Hepatocyte (in vitro differentiated cells): Measurements from ENCODE around the gene SLC46A2. TPM values are rescaled to one million over a fixed set of nuclear protein-coding genes. Genes with fewer than 3 reads are reported as not detected.

ENCODE experiments used
- DNase-seq: peaks from one replicate; pipeline ENCODE4 v3.0.0-alpha.2; 2016; ENCODE audit warnings: low spot score
- H2AFZ ChIP-seq: fragments of 200-600 bp; sonication (generic); 2 replicates; pipeline ENCODE4 v1.6.0; 2016; ENCODE audit warnings: antibody characterized with exemption, mild to moderate bottlenecking
- H3K27ac ChIP-seq: fragments of 200-600 bp; sonication (generic); 2 replicates; pipeline ENCODE4 v1.5.1; 2016; ENCODE audit warnings: mild to moderate bottlenecking
- H3K27me3 ChIP-seq: fragments of 200-600 bp; sonication (generic); 2 replicates; pipeline ENCODE4 v1.6.1; 2016
- H3K36me3 ChIP-seq: fragments of 200-600 bp; sonication (generic); replicated peaks from 2 replicates; pipeline ENCODE4 v1.5.1; 2016; ENCODE audit warnings: low read depth; ENCODE audit not compliant: insufficient read depth
- H3K4me1 ChIP-seq: fragments of 200-600 bp; sonication (generic); 2 replicates; pipeline ENCODE4 v1.5.1; 2016; ENCODE audit warnings: mild to moderate bottlenecking, moderate library complexity; ENCODE audit not compliant: insufficient read depth
- H3K4me2 ChIP-seq: fragments of 200-600 bp; sonication (generic); 2 replicates; pipeline ENCODE4 v1.6.0; 2016
- H3K4me3 ChIP-seq: fragments of 200-600 bp; sonication (generic); 2 replicates; pipeline ENCODE4 v1.5.1; 2016; ENCODE audit warnings: mild to moderate bottlenecking
- H3K79me2 ChIP-seq: fragments of 200-600 bp; sonication (generic); 2 replicates; pipeline ENCODE4 v1.6.0; 2017; ENCODE audit warnings: mild to moderate bottlenecking
- H3K9me2 ChIP-seq: fragments of 200-600 bp; sonication (generic); replicated peaks from 2 replicates; pipeline ENCODE4 v1.6.0; 2017; ENCODE audit warnings: mild to moderate bottlenecking; ENCODE audit not compliant: insufficient read depth
- H3K9me3 ChIP-seq: fragments of 200-600 bp; sonication (generic); 2 replicates; pipeline ENCODE4 v1.5.1; 2016; ENCODE audit warnings: low read depth, mild to moderate bottlenecking
- H4K20me1 ChIP-seq: fragments of 200-600 bp; sonication (generic); 2 replicates; pipeline ENCODE4 v1.6.0; 2016; ENCODE audit warnings: mild to moderate bottlenecking; ENCODE audit not compliant: insufficient read depth, poor library complexity, severe bottlenecking
- EZH2 ChIP-seq: fragments of 200-600 bp; sonication (generic); IDR thresholded peaks from 2 replicates; pipeline ENCODE4 v1.6.1; 2016; ENCODE audit warnings: antibody characterized with exemption, mild to moderate bottlenecking, borderline replicate concordance
- EZH2phosphoT487 ChIP-seq: fragments of 200-600 bp; sonication (generic); IDR thresholded peaks from one replicate; pipeline ENCODE4 v1.6.1; 2018; ENCODE audit warnings: antibody characterized with exemption, mild to moderate bottlenecking, low read depth, moderate library complexity; ENCODE audit not compliant: unreplicated experiment, severe bottlenecking
- WGBS: methylation state at CpG from one replicate; pipeline ENCODE4 v1.1.6; 2016; ENCODE audit warnings: low lambda C conversion rate; ENCODE audit errors: missing lambda C conversion rate; 5-methylcytosine and 5-hydroxymethylcytosine counted together
- polyA plus RNA-seq: library from polyadenylated mRNA; unstranded; fragments of >200 nt; fragmentation: Nextera tagmentation; extraction: Ambion mirVana; gene quantifications from 2 replicates; pipeline ENCODE4 v1.2.1, GENCODE V29; 2016
- total RNA-seq: library from RNA; depleted of rRNA; stranded (reverse); fragments of >200 nt; gene quantifications from 2 replicates; pipeline ENCODE4 v1.2.3, GENCODE V29; 2014
- TF ChIP-seq, protein P1 (sequence below): fragments of 200-600 bp; sonication (generic); IDR thresholded peaks from 2 replicates; pipeline ENCODE4 v1.5.1; 2016; ENCODE audit warnings: antibody characterized with exemption, mild to moderate bottlenecking; ENCODE audit not compliant: poor library complexity

The SLC46A2 gene
- total and polyA plus RNA-seq, 2 experiments from 2014 or later = not detected

DNA sequence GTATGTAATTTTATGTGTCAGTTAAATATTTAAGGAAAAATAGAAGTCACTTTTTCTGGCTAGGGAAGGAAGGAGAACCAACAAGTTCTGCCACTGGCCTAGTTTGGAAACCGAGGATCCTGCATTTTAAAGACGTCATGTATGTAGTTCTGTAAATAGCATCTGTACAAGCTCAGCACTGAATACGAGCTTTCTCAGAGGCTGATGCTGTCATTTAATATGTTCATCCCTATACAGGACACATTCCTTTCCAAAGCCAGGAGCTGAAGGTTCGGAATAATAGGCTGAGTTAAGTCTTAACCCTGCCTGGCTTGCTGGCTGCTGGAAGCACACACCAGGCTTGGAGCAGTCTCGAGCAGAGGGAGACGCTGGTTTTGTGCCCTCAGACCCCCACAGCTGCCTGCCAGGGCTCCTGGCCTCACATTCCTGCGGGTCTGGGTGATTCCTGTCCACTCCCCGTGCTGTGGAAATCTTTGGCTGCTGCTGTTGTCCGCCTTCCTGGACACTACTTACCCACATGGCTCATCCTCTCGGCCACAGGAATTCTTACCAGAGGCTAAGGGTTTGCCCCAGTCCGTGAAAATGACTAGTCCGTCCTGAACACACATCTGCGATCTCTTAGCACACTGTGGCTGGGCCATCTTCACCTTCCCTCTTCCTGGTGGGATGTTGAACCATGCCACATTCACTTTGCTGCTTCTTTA, 36.6 kb downstream of the SLC46A2 start:
- Histone ChIP-seq H2AFZ (no peak overlapping the region), H3K27ac (no peak overlapping the region), H3K27me3 (no peaks in the 10 kb centered on the region), H3K4me1 (no peaks in the 10 kb centered on the region), H3K36me3 (no peaks in the 10 kb centered on the region), H3K4me2 (no peak overlapping the region), H3K4me3 (no peak overlapping the region), H3K9me2 (no peaks in the 10 kb centered on the region), H3K9me3 (no peaks in the 10 kb centered on the region), H4K20me1 (no peaks in the 10 kb centered on the region), H3K79me2 (no peaks in the 10 kb centered on the region)
- 86% methylated on average over 13 of the region's 13 CpGs for WGBS
- DNase-seq = no peak
- TF ChIP-seq EZH2phosphoT487 = no peak
- TF ChIP-seq EZH2 = no peak
- TF ChIP-seq, protein P1, sequence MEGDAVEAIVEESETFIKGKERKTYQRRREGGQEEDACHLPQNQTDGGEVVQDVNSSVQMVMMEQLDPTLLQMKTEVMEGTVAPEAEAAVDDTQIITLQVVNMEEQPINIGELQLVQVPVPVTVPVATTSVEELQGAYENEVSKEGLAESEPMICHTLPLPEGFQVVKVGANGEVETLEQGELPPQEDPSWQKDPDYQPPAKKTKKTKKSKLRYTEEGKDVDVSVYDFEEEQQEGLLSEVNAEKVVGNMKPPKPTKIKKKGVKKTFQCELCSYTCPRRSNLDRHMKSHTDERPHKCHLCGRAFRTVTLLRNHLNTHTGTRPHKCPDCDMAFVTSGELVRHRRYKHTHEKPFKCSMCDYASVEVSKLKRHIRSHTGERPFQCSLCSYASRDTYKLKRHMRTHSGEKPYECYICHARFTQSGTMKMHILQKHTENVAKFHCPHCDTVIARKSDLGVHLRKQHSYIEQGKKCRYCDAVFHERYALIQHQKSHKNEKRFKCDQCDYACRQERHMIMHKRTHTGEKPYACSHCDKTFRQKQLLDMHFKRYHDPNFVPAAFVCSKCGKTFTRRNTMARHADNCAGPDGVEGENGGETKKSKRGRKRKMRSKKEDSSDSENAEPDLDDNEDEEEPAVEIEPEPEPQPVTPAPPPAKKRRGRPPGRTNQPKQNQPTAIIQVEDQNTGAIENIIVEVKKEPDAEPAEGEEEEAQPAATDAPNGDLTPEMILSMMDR = no peak

DNA sequence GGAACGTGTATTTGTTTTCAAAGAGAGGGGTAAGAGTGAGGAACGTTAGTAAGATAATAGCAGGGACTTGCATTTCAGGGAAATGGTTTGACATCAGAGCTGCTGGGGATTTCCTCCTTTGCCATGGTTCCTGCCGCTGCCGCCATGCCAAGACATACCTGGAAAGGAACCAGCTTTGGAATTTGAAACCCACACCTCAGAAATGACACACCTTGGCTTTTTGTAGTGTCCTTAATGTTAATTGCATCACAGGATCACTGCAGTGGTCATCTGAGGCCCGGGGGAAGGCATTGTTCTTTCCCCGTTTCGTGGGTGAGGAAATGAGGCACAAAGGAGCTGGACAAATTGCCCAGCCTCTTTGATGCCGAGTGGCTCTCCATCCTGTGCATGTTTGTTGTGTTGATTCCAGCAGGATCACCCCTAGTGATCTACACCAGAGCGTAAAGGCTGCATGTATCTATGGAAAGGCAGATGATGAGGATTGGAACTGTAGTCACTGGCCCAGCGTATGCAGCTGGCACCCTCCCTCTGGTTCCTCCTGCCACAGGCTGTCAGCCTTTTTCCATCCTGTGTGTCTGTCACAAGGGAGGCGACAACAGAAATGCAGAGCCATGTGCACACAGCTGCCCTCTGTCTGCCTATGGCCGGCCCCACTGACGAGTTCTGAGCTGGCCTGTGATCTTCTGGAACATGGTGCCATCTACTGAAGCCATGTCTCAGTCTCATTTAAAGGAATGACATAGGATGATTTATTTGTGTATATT, 37.8 kb downstream of the SLC46A2 start:
- H3K27ac ChIP-seq = no peak overlapping the region

DNA sequence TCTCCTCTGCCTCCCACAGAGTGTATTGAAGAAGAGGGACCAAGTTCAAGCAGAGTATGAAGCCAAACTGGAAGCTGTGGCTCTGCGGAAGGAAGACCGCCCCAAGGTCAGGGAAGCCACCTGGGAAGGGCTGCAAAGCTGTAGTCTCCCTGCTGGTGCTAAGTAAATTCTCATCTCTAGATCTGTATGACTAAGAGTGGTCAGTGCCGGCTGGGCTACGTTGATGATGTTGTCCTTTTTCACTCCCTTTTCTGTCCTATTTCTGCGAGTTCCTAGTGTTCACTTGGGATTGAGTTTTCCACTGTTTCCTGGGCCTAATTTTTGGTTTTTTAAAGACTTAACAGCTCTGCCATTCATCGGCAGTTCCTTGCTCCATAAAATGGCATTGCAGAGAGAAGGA, 39.8 kb downstream of the SLC46A2 start:
- Histone ChIP-seq H3K9me2 (no peaks in the 10 kb centered on the region), H3K36me3 (no peaks in the 10 kb centered on the region), H4K20me1 (no peaks in the 10 kb centered on the region), H3K4me3 (no peak overlapping the region), H3K4me2 (no peak overlapping the region), H3K27me3 (no peaks in the 10 kb centered on the region), H3K9me3 (no peaks in the 10 kb centered on the region), H3K4me1 (no peaks in the 10 kb centered on the region), H2AFZ (no peak overlapping the region), H3K79me2 (no peaks in the 10 kb centered on the region), H3K27ac (no peak overlapping the region)
- WGBS = 96% methylated on average over 6 of the region's 6 CpGs
- no peak for DNase-seq
- TF ChIP-seq EZH2 (no peak), EZH2phosphoT487 (no peak)
- TF ChIP-seq, protein P1 = no peak

More for the DNA sequence above, 37.8 kb downstream of the SLC46A2 start:
- no peak overlapping the region for H3K4me2 ChIP-seq
- H4K20me1 ChIP-seq = no peaks in the 10 kb centered on the region
- H3K9me3 ChIP-seq = no peaks in the 10 kb centered on the region
- no peak overlapping the region for H3K4me3 ChIP-seq
- no peak overlapping the region for H2AFZ ChIP-seq
- WGBS = 69% methylated on average over 13 of the region's 13 CpGs
- H3K9me2 ChIP-seq = no peaks in the 10 kb centered on the region
- H3K27me3 ChIP-seq = no peaks in the 10 kb centered on the region
- no peaks in the 10 kb centered on the region for H3K4me1 ChIP-seq
- DNase-seq = no peak
- TF ChIP-seq, protein P1 = no peak
- TF ChIP-seq EZH2 (no peak), EZH2phosphoT487 (no peak)
- H3K36me3 ChIP-seq = no peaks in the 10 kb centered on the region
- H3K79me2 ChIP-seq = no peaks in the 10 kb centered on the region
